Left lobe of liver (tissue), 2 donors: ENCODE measurements around the gene PIMREG. TPM values are rescaled to one million over a fixed set of nuclear protein-coding genes. Genes with fewer than 3 reads are reported as not detected.

Experiments used
- ATAC-seq: fragments of 200-7000 bp; cut with Tn5 transposase; one replicate; pipeline ENCODE4 v1.9.1; 2020; ENCODE audit warnings: mild to moderate bottlenecking, moderate library complexity
- DNase-seq: peaks from one replicate; pipeline ENCODE4 v3.0.0-alpha.2; 2020; ENCODE audit warnings: low spot score
- total RNA-seq: library from RNA; stranded (reverse); gene quantifications from one replicate; pipeline ENCODE4 v1.2.1, GENCODE V29; 2021
- donor health status: DM: no; HTN: no; CAD: no; lungs with moderate emphysema.
- donor health status: DM: no; HTN: yes; CAD: no.

Gene PIMREG
- total RNA-seq, 1 donor from 2014 or later: 0.23 TPM

- ATAC-seq: no peak
- DNase-seq: no peak
Measured at GRCh38 chr17:6460531-6461161, 16.4 kb downstream of the PIMREG start.

GRCh38 chr17:6461246-6461645, 17.0 kb downstream of the PIMREG start:
- no peak for DNase-seq

GRCh38 chr17:6461792-6462524, 17.7 kb downstream of the PIMREG start:
- DNase-seq: no peak

More at GRCh38 chr17:6461246-6461645, 17.0 kb downstream of the PIMREG start:
- no peak for ATAC-seq

GRCh38 chr17:6462692-6463091, 18.4 kb downstream of the PIMREG start:
- no peak for DNase-seq
- ATAC-seq: no peak

More at GRCh38 chr17:6461792-6462524, 17.7 kb downstream of the PIMREG start:
- ATAC-seq: no peak

- DNase-seq (no peak), ATAC-seq (no peak)
Measured at GRCh38 chr17:6463616-6464445, 19.6 kb downstream of the PIMREG start.

- DNase-seq (no peak), ATAC-seq (no peak)
Measured at GRCh38 chr17:6464446-6465041, 20.3 kb downstream of the PIMREG start.

- ATAC-seq (no peak), DNase-seq (no peak)
Measured at GRCh38 chr17:6465206-6466003, 21.1 kb downstream of the PIMREG start.

- no peak for ATAC-seq
- no peak for DNase-seq
Measured at GRCh38 chr17:6467567-6467966, 23.3 kb downstream of the PIMREG start.

- ATAC-seq: no peak
- DNase-seq: no peak
Measured at GRCh38 chr17:6468051-6468790, 24.0 kb downstream of the PIMREG start.

GRCh38 chr17:6470146-6470718, 26.0 kb downstream of the PIMREG start:
- no peak for DNase-seq
- no peak for ATAC-seq

GRCh38 chr17:6470751-6471521, 26.7 kb downstream of the PIMREG start:
- DNase-seq (no peak), ATAC-seq (no peak)

- ATAC-seq: no peak
- DNase-seq: no peak
Measured at GRCh38 chr17:6471531-6472465, 27.5 kb downstream of the PIMREG start.

- DNase-seq (no peak), ATAC-seq (no peak)
Measured at GRCh38 chr17:6472517-6472916, 28.3 kb downstream of the PIMREG start.

GRCh38 chr17:6473128-6473767, 29.0 kb downstream of the PIMREG start:
- ATAC-seq: peak; percentile 95
- peak; percentile 79 for DNase-seq

GRCh38 chr17:6474376-6474775, 30.1 kb downstream of the PIMREG start:
- no peak for DNase-seq
- ATAC-seq: no peak

- DNase-seq (no peak), ATAC-seq (no peak)
Measured at GRCh38 chr17:6474906-6475305, 30.7 kb downstream of the PIMREG start.

- DNase-seq (no peak), ATAC-seq (no peak)
Measured at GRCh38 chr17:6475411-6475810, 31.2 kb downstream of the PIMREG start.
